RWPE2 (cell line): ENCODE data around the gene GPR4.
A peak's percentile ranks its signal among the peaks of the same experiment; 100 is the strongest.

Experiments used
- ATAC-seq: fragments of 200-7000 bp; cut with Tn5 transposase; 3 replicates; pipeline ENCODE4 v1.9.1; 2021; ENCODE audit warnings: low read depth
- DNase-seq: peaks from one replicate; pipeline ENCODE4 v3.0.0-alpha.2; 2020; ENCODE audit warnings: low spot score
- H3K27ac ChIP-seq: fragments of 450-650 bp; 2 replicates; pipeline ENCODE4 v1.5.1; 2017; ENCODE audit warnings: mild to moderate bottlenecking; ENCODE audit not compliant: poor library complexity, severe bottlenecking
- H3K27me3 ChIP-seq: fragments of 250-450 bp; sonication (Bioruptor Pico); 2 replicates; pipeline ENCODE4 v1.5.1; 2021; ENCODE audit warnings: mild to moderate bottlenecking, moderate library complexity; ENCODE audit not compliant: insufficient read depth, poor library complexity, severe bottlenecking
- H3K36me3 ChIP-seq: fragments of 250-450 bp; sonication (Bioruptor Pico); 2 replicates; pipeline ENCODE4 v1.5.1; 2020; ENCODE audit warnings: low read depth, mild to moderate bottlenecking, moderate library complexity
- H3K4me1 ChIP-seq: fragments of 250-450 bp; sonication (Bioruptor Pico); 2 replicates; pipeline ENCODE4 v1.5.1; 2021; ENCODE audit warnings: mild to moderate bottlenecking, moderate library complexity; ENCODE audit not compliant: insufficient read depth, poor library complexity, severe bottlenecking
- H3K4me3 ChIP-seq: fragments of 250-450 bp; sonication (Bioruptor Pico); 2 replicates; pipeline ENCODE4 v1.5.1; 2021; ENCODE audit warnings: mild to moderate bottlenecking, moderate library complexity; ENCODE audit not compliant: severe bottlenecking
- H3K9me3 ChIP-seq: fragments of 250-450 bp; sonication (Bioruptor Pico); 2 replicates; pipeline ENCODE4 v1.5.1; 2021; ENCODE audit warnings: mild to moderate bottlenecking, moderate library complexity; ENCODE audit not compliant: severe bottlenecking
- TF ChIP-seq, protein P1 (sequence below): fragments of 450-650 bp; IDR thresholded peaks from one replicate; pipeline ENCODE4 v1.5.1; 2017; ENCODE audit warnings: mild to moderate bottlenecking, moderate library complexity; ENCODE audit not compliant: poor library complexity, severe bottlenecking

The GPR4 gene

DNA sequence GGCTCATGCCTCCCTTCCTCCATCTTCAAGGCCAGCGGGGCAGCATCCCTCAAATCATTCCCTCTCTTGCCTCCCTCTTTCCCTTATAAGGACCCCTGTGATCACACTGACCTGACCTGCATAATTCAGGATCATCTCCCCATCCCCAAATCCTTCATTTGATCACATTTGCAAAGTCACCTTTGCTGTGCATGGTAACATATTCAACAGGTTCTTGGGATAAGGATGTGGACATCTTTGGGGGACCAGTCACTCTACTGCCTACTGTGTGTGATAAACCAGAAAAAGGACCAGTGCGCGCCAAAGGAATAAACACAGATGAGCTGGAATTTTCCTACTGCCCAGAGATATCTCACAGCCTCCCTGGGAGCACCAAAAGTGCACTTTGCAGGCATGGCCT is 25.3 kb downstream of the GPR4 start:
- Histone ChIP-seq H3K9me3 (no peaks in the 10 kb centered on the region), H3K36me3 (peaks cover 3% of the 10 kb centered on the region; the same call in 1 of the 2 replicates), H3K4me1 (peaks cover 29% of the 10 kb centered on the region), H3K27ac (peak overlapping the region; percentile 99), H3K27me3 (no peaks in the 10 kb centered on the region), H3K4me3 (no peak overlapping the region)
- TF ChIP-seq, protein P1, sequence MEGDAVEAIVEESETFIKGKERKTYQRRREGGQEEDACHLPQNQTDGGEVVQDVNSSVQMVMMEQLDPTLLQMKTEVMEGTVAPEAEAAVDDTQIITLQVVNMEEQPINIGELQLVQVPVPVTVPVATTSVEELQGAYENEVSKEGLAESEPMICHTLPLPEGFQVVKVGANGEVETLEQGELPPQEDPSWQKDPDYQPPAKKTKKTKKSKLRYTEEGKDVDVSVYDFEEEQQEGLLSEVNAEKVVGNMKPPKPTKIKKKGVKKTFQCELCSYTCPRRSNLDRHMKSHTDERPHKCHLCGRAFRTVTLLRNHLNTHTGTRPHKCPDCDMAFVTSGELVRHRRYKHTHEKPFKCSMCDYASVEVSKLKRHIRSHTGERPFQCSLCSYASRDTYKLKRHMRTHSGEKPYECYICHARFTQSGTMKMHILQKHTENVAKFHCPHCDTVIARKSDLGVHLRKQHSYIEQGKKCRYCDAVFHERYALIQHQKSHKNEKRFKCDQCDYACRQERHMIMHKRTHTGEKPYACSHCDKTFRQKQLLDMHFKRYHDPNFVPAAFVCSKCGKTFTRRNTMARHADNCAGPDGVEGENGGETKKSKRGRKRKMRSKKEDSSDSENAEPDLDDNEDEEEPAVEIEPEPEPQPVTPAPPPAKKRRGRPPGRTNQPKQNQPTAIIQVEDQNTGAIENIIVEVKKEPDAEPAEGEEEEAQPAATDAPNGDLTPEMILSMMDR: no peak
- no peak for DNase-seq
- no peak for ATAC-seq

DNA sequence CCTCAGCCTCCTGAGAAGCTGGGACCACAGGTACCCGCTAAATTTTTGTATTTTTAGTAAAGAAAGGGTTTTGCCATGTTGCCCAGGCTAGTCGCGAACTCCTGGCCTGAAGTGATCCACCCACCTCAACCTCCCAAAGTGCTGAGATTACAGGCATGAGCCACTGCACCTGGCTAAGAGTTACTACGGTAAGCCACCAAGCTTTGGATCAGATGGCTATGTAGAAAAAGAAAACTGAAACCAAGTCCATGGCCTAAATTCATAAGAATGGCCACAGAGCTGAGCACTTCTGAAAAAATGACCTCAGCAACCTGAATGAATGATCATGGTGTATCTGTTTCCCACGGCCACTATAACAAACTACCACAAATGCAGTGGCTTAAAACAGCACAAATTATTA is 26.8 kb downstream of the GPR4 start:
- Histone ChIP-seq H3K36me3 (peaks cover 3% of the 10 kb centered on the region; the same call in 1 of the 2 replicates), H3K4me1 (peaks cover 29% of the 10 kb centered on the region), H3K27me3 (no peaks in the 10 kb centered on the region), H3K4me3 (no peak overlapping the region), H3K27ac (peak overlapping the region; percentile 99), H3K9me3 (no peaks in the 10 kb centered on the region)
- no peak for DNase-seq
- TF ChIP-seq, protein P1: no peak
- ATAC-seq: no peak

DNA sequence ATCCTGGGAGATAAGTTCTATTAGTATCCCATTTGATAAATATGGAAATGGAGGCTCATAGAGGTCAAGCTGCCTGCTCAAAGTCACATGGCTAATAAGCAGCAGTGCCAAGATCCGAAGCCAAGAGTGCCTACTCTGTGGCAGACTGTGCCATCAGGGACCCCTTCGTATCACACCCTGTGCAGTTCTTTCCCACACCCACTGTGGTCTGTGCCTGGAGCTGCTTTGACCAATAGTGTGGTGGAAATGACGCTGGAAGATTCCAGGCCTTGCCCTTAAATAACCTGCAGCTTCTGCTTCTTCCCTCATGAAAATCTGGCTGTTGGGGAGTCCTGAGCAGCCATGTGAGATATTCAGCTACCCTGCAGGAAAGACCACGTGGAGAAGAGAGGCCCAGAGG is 27.5 kb downstream of the GPR4 start:
- peak overlapping the region; percentile 99 for H3K27ac ChIP-seq
- TF ChIP-seq, protein P1: no peak
- no peak overlapping the region for H3K4me3 ChIP-seq
- H3K27me3 ChIP-seq: no peaks in the 10 kb centered on the region
- peaks cover 31% of the 10 kb centered on the region for H3K4me1 ChIP-seq
- H3K36me3 ChIP-seq: peaks cover 3% of the 10 kb centered on the region; the same call in 1 of the 2 replicates
- DNase-seq (no peak), ATAC-seq (no peak)
- H3K9me3 ChIP-seq: no peaks in the 10 kb centered on the region

DNA sequence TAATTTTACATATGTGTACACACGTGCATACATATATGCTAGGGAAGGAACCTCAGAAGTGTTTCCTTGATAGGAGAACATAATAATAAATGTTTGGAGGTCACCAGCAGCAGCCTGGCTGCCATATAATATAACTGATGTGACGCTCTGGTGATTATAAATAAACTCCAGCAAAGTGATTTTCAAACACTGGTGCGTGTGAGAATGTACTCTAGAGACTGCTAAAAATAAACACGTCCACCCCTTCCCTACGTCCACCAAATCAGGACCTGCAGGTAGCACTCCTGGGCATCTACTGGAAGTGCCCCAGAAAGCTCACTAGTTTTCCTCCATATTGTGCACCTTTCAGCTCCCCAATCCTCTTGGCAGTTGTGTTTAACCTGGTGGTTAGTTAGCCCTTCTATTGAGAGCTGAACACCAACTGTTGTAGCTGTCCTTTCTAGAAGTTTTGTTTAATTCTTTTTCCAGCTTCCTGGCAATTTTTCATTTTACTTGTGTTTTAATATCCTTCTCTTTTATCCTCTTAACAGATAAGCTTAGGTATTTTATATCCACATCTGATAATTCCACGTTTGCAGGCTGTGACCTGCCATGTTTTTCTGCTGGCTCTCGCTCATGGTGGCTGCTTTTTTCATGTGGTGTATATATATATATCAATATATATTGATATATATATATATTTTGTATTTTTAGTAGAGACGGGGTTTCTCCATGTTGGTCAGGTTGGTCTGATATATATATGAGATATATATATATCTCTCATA is 30.4 kb downstream of the GPR4 start:
- Histone ChIP-seq H3K4me3 (no peak overlapping the region), H3K36me3 (peaks cover 3% of the 10 kb centered on the region; the same call in 1 of the 2 replicates), H3K27ac (no peak overlapping the region), H3K9me3 (no peaks in the 10 kb centered on the region), H3K4me1 (peaks cover 32% of the 10 kb centered on the region), H3K27me3 (no peaks in the 10 kb centered on the region)
- DNase-seq: no peak
- no peak for ATAC-seq
- TF ChIP-seq, protein P1: no peak
